HG03460 (cell line): ENCODE measurements around the gene FOXM1.
"Not testable (repeated sequence)": the region's sequence is repeated elsewhere in the genome, so short reads cannot be mapped to it uniquely, and the experiment has no call there.

Source experiments
- ATAC-seq: cut with Tn5 transposase; IDR thresholded peaks from one replicate; pipeline ENCODE4 v1.9.1; 2021; ENCODE audit not compliant: unreplicated experiment

Gene FOXM1

GRCh38 chr12:2879853-2880252, 2.9 kb upstream of the FOXM1 start:
- no peak for ATAC-seq

GRCh38 chr12:2877953-2878732, 1.2 kb upstream of the FOXM1 start:
- ATAC-seq: no peak

GRCh38 chr12:2876431-2877046, 435 bp downstream of the FOXM1 start:
- ATAC-seq: no peak

- ATAC-seq: not testable (repeated sequence)
These were observed 7.9 kb downstream of the FOXM1 start for GRCh38 chr12:2868986-2869632.

- no peak for ATAC-seq
These were observed 12.8 kb downstream of the FOXM1 start for GRCh38 chr12:2864198-2864597.

- not testable (repeated sequence) for ATAC-seq
These were observed 13.6 kb downstream of the FOXM1 start for GRCh38 chr12:2863402-2863801.

- ATAC-seq: no peak
These were observed 14.1 kb downstream of the FOXM1 start for GRCh38 chr12:2862876-2863275.

- ATAC-seq: no peak
These were observed 16.8 kb downstream of the FOXM1 start for GRCh38 chr12:2860170-2860569.

- no peak for ATAC-seq
These were observed 18.0 kb downstream of the FOXM1 start for GRCh38 chr12:2858944-2859421.

GRCh38 chr12:2858334-2858733, 18.6 kb downstream of the FOXM1 start:
- ATAC-seq: no peak

- ATAC-seq: no peak
These were observed 19.4 kb downstream of the FOXM1 start for GRCh38 chr12:2857576-2857975.

GRCh38 chr12:2857021-2857431, 19.9 kb downstream of the FOXM1 start, which contains the start of gene TEX52:
TSS of gene TEX52 (minus strand) at chr12:2857039. CDS start at chr12:2857026, 13 bp downstream.
- no peak for ATAC-seq

- ATAC-seq: no peak
These were observed 20.9 kb downstream of the FOXM1 start for GRCh38 chr12:2856051-2856450.

- ATAC-seq: no peak
These were observed 21.4 kb downstream of the FOXM1 start for GRCh38 chr12:2855546-2855945.

GRCh38 chr12:2854669-2855453, 22.1 kb downstream of the FOXM1 start:
- ATAC-seq: no peak

- ATAC-seq: no peak
These were observed 23.3 kb downstream of the FOXM1 start for GRCh38 chr12:2853626-2854025.

GRCh38 chr12:2851931-2852330, 25.0 kb downstream of the FOXM1 start:
- ATAC-seq: no peak

- no peak for ATAC-seq
These were observed 31.7 kb downstream of the FOXM1 start for GRCh38 chr12:2845280-2845679.

GRCh38 chr12:2844786-2845185, 32.2 kb downstream of the FOXM1 start:
- ATAC-seq: no peak

- no peak for ATAC-seq
These were observed 34.0 kb downstream of the FOXM1 start for GRCh38 chr12:2842948-2843347.

GRCh38 chr12:2841056-2841650, 35.8 kb downstream of the FOXM1 start:
- ATAC-seq: no peak
